K562 (cell line): ENCODE measurements around the gene UNC13A.

Experiments used
- CTCF ChIP-seq, 3 experiments: IDR thresholded peaks in 2 of 3; conservative IDR thresholded peaks in 1 of 3; 2 replicates each; pipeline ENCODE4 v1.5.1; 2011 to 2012; ENCODE audit warnings: low read length in 3 of 3, mild to moderate bottlenecking in 3 of 3, control low read depth in 2 of 3, improper control_type of control experiment in 1 of 3, inconsistent platforms in 1 of 3, low read depth in 1 of 3, mixed read lengths in 1 of 3, moderate library complexity in 1 of 3; ENCODE audit not compliant: insufficient read depth in 2 of 3
- HBP1 ChIP-seq: fragments of 450-650 bp; formaldehyde crosslinking; IDR thresholded peaks from 2 replicates; pipeline ENCODE4 v1.4.0; 2022; ENCODE audit warnings: missing genetic modification characterization
- HDAC2 ChIP-seq: fragments of 450-650 bp; IDR thresholded peaks from 2 replicates; pipeline ENCODE4 v1.6.1; 2016; ENCODE audit warnings: mild to moderate bottlenecking
- KDM4B ChIP-seq, 2 experiments: fragments of 450-650 bp in 1 of 2; sonication (generic) in 1 of 2; IDR thresholded peaks; 2 replicates each; pipeline ENCODE4 v1.6.1; 2016 to 2017; ENCODE audit warnings: borderline replicate concordance in 2 of 2, antibody characterized with exemption in 1 of 2, low read depth in 1 of 2, mild to moderate bottlenecking in 1 of 2
- MEF2D ChIP-seq: conservative IDR thresholded peaks from 2 replicates; pipeline ENCODE4 v1.6.1; 2016; ENCODE audit warnings: low read depth, missing genetic modification characterization, missing compliant biosample characterization
- NR2C1 ChIP-seq, 2 experiments: fragments of 450-650 bp; IDR thresholded peaks; 2 replicates each; pipeline ENCODE4 v1.6.1; 2017; ENCODE audit warnings: mild to moderate bottlenecking in 2 of 2, antibody characterized with exemption in 1 of 2, inconsistent platforms in 1 of 2, missing compliant biosample characterization in 1 of 2, missing genetic modification characterization in 1 of 2
- ZBTB34 ChIP-seq: fragments of 250-450 bp; sonication (Bioruptor Pico); IDR thresholded peaks from 2 replicates; pipeline ENCODE4 v1.8.0; 2021; ENCODE audit warnings: mild to moderate bottlenecking, moderate library complexity

- no peak for TF ChIP-seq CTCF (IDR thresholded peaks at IDR 0.05 in 2 of 3, conservative IDR thresholded peaks at IDR 0.05 in 1 of 3; ENCODE audit: insufficient read depth in 2 of 3, low read depth in 1 of 3, low read length in 3 of 3)
- TF ChIP-seq ZBTB34 (CRISPR knock-in tag): no peak
- no peak for TF ChIP-seq KDM4B (IDR thresholded peaks at IDR 0.05; ENCODE audit: borderline replicate concordance in 2 of 2, low read depth in 1 of 2)
- TF ChIP-seq HBP1 (CRISPR knock-in tag): no peak
- no peak for TF ChIP-seq HDAC2
- no peak for TF ChIP-seq NR2C1 (IDR thresholded peaks at IDR 0.05)
- TF ChIP-seq NR2C1 (tag; IDR thresholded peaks at IDR 0.05): no peak
- TF ChIP-seq MEF2D (tag): no peak
These were observed 38.1 kb upstream of the UNC13A start for GRCh38 chr19:17726136-17726741.
